Superior temporal gyrus (tissue), 1 donor: Measurements from ENCODE around the gene OTOF.

Experiments used
- DNase-seq: peaks from one replicate; pipeline ENCODE4 v3.0.0-alpha.2; 2016; ENCODE audit errors: extremely low spot score

OTOF gene

DNA sequence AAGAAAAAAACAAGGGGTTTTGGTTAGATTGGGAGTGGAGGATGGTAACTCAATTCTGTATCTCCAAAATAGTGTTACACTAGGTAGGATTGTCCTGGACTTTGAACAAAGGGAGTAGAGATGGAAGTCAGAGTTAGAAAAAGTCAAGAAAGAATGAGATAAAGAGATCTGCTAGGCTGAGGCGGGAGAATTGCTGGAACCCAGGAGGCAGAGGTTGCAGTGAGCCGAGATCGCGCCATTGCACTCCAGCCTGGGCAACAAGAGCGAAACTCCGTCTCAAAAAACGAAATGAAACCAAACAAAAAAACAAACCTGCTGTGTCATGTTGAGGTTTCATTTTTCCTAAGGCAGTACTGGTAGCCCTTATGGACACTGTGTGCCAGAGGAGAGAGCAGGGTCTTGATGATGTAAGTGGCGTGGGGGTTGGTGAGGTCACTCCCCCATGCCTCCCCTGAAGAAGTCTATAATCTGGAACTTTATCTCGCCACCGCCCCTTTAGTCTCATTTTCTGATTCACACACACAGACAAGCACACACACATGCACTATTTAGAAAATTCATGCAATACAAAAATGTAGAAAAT lies 65.7 kb downstream of the OTOF start:
- DNase-seq, result no peak

DNA sequence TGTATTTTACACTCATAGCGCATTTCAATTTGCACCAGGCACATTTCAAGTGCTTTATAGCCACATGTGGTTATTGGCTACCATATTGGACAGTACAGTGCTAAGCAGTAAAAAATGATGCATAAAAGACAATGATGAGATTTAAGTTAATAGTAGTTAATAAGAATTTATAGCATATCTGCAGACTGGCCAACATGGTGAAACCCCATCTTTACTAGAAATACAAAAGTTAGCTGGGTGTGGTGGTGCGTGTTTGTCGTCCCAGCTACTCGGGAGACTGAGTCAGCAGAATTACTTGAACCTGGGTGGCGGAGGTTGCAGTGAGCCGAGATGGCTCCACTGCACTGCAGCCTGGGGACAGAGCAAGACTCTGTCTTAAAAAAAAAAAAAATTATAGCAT lies 66.5 kb downstream of the OTOF start:
- DNase-seq, result no peak

DNA sequence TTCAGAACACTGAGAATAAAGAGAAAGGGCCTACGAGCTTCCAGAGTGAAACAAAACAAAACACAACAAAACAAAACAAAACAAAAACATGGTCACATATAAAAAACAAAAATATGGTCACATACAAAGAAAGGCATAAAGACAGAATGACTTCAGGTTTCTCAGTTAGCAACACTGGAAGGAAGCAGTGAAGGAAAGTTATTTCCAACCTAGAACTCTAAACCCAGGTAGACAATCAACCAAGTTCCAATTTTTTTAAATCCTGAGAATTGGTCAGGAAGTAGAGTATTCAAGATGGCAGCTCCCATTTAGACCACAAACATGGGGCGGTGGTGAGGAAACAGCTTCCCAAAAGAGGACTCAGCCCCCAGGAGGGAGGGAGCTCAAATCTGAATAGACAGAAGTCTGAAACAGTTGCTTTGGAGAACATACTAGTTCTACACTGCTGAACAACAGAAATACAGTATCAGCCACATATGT lies 67.1 kb downstream of the OTOF start:
- DNase-seq, result no peak

DNA sequence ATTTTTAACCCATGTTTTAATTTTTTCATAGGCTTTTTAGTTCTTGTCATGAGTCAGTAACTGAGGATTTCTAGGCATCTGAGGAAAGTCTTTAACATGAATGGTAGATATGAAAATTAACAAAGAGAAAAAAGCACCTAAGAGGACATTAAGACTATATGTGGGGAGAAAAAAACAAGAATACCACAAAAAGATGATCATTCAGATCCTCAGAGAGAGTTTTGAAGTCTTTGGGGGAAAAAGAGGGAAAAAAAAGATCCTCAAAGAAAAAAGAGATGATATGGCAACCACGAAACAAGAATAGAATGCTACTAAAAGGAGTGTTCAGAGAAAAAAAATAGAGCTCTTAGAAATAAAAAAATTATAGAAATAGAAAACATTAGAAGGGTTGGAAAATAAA lies 68.1 kb downstream of the OTOF start:
- DNase-seq, result no peak

DNA sequence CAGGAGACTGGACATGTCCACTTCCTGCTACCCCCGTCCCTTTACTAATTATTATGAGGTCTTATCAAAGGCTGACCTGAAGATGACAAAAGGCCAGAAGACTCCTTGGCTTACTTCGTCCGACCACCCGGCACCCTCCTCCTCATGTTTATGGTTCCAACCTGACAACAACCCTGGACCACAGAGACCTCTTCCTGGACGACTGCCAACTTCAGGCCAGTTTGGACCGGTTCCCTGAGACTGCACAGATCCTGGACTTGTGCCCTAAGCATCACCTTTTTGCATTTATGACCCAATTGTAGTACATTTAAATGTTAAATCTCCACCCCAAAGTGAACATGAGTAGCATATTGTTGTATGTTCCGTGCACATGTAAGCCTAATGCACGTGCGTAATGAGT lies 70.4 kb downstream of the OTOF start:
- DNase-seq, result no peak
